Kidney capillary endothelial cell (primary cell): Measurements from ENCODE around the gene GAL3ST2.
"Not testable (repeated sequence)": the region's sequence is repeated elsewhere in the genome, so short reads cannot be mapped to it uniquely, and the experiment has no call there.

Experiments used
- DNase-seq: peaks from one replicate; pipeline ENCODE4 v3.0.0-alpha.2; 2018; ENCODE audit warnings: low spot score

GAL3ST2 gene

GRCh38 chr2:241748468-241749256, 28.0 kb upstream of the GAL3ST2 start:
- no peak for DNase-seq

DNA sequence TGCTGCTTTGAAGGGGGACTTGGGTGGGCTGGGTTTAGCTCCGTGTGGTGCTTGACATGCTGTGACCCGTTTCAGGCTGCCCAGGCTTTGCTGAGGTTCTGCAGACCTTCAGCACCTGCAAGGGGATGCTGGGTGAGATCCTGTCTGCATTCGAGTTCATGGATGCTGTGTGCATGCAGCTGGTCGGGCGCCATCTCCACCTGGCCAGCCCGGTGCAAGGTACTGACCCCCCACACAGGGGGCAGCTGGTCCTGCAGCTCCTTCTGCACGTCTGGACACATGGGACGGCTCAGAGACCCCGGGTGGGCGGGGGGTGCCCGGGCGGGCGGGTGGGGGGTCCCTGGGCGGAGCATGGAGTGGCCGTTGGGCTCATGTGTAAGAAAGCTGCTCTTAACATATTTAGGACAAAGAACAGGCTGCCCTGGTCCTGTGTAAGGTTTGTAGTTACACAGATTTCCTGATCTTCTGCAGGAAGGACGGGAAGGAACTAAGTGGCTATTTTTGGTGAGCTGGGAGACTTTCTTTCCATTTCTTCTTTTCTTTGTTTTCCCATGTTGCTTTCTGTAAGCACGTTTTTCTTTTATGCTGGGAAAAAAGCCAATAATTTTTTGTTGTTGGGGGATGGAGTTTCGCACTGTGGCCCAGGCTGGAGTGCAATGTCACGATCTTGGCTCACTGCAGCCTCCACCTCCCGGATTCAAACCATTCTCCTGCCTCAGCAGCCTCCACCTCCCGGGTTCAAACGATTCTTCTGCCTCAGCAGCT, 26.4 kb upstream of the GAL3ST2 start:
- no peak for DNase-seq

DNA sequence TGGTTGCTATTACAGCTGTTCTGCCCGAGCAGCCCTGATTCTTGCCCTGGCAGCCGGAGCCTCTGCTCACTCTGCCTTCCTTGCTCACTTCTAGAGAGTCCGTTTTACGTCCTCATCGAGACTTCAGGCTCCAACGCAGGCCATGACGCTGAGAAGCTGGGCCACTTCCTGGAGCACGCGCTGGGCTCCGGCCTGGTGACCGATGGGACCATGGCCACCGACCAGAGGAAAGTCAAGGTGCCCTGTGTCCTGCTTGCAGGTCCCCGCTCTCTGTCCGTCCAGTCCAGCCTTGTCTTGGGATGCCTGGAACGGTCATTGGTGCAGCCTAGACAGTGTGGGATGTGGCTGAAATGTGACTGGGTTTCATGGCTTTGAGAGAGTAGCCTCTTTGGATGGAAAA, 25.5 kb upstream of the GAL3ST2 start:
- DNase-seq: no peak

DNA sequence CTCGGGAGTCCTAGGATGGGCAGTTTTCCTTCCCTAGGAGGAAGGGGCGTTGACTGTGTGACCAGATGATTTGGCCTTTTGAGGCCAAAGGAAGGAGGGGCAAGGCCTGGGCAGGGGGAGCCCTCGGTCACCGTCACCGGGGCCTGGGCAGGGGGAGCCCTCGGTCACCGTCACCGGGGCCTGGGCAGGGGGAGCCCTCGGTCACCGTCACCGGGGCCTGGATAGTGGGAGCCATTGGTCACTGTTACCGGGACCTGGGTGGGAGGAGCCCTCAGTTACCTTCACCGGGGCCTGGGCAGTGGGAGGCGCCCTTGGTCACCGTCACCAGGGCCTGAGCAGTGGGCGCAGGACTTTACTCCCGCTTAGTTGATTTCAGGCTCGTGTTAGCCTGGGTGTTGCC, 24.8 kb upstream of the GAL3ST2 start:
- DNase-seq: no peak

DNA sequence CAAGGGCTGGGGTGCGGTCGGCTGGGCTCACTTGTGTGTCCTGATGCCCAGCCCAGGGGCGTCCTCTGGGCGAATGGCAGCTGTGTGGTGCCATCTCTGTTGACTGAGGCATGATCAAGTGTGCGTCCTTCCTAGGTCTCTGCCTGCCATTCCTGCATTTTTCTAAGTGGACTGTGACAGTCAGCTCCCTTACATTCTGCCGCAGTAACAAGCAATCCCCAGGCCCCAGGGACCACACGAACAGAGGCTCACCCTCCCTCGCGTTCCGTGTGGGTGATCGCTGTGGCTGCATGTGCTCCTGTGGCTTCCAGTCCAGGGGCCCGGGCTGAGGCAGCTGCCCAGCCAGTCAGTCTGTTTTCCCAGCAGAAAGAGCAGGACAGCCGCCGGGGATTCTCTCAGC, 24.4 kb upstream of the GAL3ST2 start:
- DNase-seq: no peak

- no peak for DNase-seq
Measured at GRCh38 chr2:241752689-241753276, 23.8 kb upstream of the GAL3ST2 start.

GRCh38 chr2:241753493-241753892, 23.1 kb upstream of the GAL3ST2 start:
- no peak for DNase-seq

DNA sequence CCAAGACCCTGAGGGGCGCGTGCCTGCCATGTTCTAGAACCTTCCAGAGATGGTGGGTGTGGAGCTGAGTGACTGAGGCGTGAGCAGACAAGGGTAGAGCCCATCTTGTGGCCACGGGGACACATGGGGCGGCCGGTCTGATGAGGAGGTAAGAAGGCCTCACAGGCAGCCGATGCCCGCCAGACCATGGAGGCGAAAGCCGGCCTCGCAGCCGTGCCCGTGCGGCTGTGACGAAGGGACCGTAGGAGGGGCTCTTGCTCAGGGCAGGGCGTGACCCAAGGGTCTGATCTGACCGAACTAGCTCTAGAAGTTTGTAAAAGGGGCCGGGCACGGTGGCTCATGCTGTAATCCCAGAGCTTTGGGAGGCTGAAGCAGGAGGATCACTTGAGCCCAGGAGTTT, 22.6 kb upstream of the GAL3ST2 start:
- no peak for DNase-seq

DNA sequence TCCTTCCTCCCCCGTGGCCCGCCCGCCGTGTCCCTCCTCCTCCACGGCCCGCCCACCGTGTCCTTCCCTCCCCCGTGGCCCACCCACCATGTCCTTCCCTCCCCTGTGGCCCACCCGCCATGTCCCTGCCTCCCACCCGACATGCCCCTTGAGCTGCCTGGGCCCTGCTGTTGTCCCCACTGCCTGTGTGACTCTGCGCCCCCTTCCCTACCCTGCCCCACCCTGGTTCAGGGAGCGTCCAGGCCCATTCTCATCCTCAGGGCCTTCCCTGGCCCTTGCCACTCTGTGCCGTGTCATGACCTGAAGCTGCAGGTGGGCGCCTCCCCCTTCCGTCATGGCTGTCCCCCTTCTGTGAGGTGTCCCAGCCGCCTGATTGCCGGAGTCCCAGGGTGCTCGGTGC, 21.5 kb upstream of the GAL3ST2 start:
- DNase-seq: no peak

- no peak for DNase-seq
Measured at GRCh38 chr2:241755777-241756176, 20.8 kb upstream of the GAL3ST2 start.

DNA sequence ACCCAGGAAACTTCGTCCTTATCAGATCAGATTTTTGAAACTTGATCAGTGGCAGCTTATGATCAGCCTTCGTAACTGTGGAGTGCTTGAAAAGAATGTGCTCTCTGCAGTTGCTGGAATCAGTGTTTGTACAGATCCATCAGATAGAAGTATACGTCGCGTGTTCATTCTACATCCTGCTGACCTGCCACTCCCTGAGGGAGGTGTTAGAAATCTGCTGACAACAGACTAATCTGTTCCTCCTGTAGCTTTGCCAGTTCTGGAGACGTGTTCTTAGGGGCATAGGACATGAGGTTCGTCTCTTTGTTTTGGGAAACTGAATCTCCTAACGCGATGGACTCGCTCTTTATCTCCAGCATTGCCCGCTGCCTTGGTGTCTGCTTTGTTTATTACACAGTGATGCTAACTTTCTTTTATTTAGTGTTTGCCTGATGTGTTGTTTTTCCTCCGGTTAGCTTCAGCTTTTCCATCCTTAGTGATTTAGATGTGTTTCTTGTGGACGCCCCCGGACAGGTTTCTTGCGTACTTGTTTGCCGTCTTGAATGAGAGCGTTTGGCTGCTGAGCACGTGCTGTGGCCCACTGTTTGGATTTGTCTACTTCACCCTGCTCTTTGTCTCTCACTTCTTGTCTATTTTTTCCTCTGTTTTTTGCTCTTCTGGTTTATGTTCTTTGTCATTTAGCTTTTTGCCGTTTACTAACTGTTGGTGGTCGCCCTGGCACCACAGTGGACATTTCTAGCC, 17.4 kb upstream of the GAL3ST2 start:
- no peak for DNase-seq

DNA sequence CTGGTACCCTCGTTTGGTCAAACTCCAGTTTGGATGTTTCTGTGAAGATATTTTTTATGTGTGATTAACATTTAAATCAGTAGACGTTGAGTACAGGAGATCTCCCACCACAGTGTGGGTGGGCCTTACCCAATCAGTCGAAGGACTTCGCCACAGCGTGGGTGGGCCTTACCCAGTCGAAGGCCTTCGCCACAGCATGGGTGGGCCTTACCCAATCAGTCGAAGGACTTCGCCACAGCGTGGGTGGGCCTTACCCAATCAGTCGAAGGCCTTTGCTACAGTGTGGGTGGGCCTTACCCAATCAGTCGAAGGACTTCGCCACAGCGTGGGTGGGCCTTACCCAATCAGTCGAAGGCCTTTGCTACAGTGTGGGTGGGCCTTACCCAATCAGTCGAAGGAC, 16.7 kb upstream of the GAL3ST2 start:
- DNase-seq: not testable (repeated sequence)

- no peak for DNase-seq
Measured at GRCh38 chr2:241760301-241760771, 16.3 kb upstream of the GAL3ST2 start.

DNA sequence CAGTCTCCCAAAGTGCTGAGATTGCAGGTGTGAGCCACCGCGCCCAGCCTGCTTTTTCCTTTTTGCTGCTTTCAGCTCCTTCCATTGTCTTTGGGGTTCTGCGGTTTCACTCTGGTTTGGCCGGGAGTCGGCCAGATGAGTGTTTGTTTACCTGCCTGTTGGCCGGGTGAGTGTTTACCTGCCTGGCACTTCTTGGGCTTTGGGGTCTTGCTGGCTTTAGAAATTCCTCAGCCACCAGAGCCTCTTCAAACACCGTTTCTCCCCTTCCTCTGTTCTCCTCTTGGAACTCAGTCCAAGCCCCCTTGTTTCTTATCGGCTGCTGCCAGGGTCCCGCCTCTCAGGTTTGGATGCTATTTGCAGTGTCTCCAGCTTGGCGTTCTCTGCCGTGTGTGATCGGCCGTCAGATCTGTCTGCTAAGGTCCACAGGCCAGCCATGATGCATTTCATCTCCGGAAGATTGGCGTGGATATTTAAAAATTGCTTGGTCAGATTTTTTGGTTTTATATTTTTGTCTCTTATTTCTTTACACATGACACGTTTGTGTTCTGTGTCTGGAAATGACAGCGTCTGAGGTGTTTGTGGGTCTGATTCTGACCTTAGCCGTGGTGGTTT, 14.2 kb upstream of the GAL3ST2 start:
- DNase-seq: no peak

DNA sequence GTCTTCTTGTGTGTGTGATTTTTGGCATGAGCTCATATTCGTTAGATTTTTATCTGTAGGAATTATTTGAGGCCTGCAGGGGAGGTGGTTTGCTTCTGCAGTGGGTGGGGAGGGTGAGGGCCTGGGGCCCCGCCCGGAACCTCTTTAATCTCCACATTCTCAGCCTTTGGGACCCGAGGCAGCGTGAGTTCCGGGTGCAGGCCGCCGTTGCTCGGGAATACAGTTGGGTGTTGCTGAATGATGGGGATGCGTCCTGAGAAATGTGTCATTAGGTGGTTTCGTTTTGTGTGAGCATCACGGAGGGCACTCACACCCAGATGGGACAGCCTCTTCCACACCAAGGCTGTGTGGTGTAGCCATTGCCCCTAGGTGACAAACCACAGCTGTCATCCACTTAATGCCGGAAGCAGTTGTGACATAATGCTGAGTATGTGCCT, 13.7 kb upstream of the GAL3ST2 start:
- DNase-seq: no peak

- DNase-seq: no peak
Measured at GRCh38 chr2:241763551-241764274, 12.9 kb upstream of the GAL3ST2 start.

- DNase-seq: no peak
Measured at GRCh38 chr2:241764275-241765241, 12.1 kb upstream of the GAL3ST2 start.

DNA sequence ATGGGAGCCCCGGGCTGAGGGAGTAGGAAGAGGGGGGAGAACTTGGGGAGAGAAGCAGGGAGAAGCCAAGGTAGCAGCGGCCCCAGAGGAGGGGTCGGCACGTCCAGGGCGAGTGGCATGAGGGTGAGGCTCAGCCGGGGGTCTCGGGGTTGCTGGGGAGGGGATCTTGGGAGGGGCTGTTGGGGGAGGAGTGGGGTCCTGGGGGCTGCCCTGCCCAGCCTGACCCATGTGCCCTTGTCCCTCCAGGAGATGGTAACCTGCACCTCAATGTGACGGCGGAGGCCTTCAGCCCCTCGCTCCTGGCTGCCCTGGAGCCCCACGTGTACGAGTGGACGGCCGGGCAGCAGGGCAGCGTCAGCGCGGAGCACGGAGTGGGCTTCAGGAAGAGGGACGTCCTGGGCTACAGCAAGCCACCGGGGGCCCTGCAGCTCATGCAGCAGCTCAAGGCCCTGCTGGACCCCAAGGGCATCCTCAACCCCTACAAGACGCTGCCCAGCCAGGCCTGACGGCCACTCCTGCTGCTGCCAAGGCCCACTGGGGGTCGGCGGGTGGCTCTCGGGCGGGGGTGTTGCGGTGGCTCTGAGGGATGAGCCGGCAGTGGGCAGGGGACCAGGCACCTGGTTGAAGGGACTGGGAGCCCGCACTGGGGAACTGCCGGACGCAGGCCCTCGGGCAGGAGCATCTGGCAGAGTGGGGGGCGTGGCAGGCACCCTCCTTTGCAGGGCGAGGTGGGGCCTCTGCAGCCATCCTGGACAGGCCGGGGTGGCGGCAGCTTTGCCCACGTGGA, 9.0 kb upstream of the GAL3ST2 start:
- no peak for DNase-seq

- DNase-seq: no peak
Measured at GRCh38 chr2:241768251-241768711, 8.3 kb upstream of the GAL3ST2 start.
